Skin of body (tissue), 2 donors: ENCODE results near the gene STAB1. TPM values are rescaled to one million over a fixed set of nuclear protein-coding genes. Genes with fewer than 3 reads are reported as not detected.
A peak's percentile ranks its signal among the peaks of the same experiment; 100 is the strongest.
"Not testable (repeated sequence)": the region's sequence is repeated elsewhere in the genome, so short reads cannot be mapped to it uniquely, and the experiment has no call there.

Experiments used
- DNase-seq: peaks from one replicate; lab custom pipeline; 2025; lab: John Stamatoyannopoulos, UW
- total RNA-seq: library from RNA; depleted of rRNA; stranded (reverse); fragments of >200 nt; gene quantifications from one replicate; pipeline ENCODE4 v1.2.3, GENCODE V29; 2014

The STAB1 gene
- total RNA-seq, 1 donor from 2014 or later, result 42.4 TPM

DNA sequence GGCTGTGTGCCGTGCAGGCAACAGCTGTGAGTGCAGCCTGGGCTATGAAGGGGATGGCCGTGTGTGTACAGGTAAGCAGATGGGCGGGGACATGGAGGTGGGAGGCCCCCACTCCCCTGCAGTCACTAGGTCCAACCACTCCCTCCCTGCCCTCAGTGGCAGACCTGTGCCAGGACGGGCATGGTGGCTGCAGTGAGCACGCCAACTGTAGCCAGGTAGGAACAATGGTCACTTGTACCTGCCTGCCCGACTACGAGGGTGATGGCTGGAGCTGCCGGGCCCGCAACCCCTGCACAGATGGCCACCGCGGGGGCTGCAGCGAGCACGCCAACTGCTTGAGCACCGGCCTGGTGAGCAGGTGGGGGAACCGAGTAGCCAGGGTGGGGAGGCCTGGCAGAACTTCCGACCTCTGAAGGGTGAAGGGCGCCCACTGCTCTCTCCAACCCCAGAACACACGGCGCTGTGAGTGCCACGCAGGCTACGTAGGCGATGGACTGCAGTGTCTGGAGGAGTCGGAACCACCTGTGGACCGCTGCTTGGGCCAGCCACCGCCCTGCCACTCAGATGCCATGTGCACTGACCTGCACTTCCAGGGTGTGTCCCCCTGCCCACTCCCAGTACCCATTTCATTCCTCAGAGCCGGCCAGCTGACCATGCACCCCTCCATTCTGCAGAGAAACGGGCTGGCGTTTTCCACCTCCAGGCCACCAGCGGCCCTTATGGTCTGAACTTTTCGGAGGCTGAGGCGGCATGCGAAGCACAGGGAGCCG, 26.9 kb downstream of the STAB1 start:
- DNase-seq, result no peak

DNA sequence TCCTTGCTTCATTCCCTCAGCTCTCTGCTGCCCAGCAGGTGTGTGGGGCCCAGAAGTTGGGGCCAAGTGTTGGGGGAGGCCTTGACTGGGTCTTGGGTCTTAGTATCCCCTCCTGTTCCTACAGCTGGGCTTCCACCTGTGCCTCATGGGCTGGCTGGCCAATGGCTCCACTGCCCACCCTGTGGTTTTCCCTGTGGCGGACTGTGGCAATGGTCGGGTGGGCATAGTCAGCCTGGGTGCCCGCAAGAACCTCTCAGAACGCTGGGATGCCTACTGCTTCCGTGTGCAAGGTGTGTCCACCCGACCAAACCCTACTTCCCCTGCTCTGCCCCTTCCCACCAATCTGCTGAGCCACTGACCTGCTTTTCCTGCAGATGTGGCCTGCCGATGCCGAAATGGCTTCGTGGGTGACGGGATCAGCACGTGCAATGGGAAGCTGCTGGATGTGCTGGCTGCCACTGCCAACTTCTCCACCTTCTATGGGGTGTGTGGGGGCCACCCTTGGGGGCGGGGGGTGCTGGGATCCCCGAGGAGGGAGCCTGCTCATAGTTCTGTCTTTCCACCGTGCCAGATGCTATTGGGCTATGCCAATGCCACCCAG, 27.6 kb downstream of the STAB1 start:
- DNase-seq, result no peak

DNA sequence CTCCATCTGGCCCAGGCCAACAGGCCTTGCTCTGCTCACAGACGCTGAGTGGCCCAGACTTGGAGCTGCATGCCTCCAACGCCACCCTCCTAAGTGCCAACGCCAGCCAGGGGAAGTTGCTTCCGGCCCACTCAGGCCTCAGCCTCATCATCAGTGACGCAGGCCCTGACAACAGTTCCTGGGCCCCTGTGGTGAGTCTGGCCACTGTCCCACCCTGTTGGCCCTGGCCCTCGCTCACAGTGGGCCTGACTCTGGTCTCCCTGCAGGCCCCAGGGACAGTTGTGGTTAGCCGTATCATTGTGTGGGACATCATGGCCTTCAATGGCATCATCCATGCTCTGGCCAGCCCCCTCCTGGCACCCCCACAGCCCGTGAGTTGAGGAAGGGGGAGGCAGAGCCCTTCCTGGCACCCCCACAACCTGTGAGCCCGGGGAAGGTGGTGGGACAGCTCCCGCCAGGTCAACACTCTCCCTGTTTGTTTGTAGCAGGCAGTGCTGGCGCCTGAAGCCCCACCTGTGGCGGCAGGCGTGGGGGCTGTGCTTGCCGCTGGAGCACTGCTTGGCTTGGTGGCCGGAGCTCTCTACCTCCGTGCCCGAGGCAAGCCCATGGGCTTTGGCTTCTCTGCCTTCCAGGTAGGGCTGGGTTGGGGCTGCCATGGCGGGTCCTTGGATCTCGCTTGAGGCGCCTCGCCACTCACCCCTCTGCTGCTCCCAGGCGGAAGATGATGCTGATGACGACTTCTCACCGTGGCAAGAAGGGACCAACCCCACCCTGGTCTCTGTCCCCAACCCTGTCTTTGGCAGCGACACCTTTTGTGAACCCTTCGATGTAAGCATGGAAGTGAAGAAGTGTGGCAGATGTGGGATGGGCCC, 28.5 kb downstream of the STAB1 start:
- no peak for DNase-seq

DNA sequence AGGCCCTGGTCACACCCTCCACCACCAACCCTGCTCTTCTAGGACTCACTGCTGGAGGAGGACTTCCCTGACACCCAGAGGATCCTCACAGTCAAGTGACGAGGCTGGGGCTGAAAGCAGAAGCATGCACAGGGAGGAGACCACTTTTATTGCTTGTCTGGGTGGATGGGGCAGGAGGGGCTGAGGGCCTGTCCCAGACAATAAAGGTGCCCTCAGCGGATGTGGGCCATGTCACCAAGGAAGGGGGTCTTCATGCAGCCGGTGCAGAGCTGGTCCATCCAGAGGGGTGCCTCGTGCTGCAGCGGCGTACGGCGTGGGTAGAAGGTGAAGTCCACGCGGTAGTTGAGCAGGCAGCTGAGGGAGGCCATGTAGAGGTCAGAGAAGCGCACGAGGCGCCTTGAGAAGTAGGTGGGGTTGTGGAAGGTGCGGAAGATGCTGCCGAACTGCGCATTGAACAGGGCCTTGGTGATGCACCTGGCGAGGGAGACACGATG, 29.2 kb downstream of the STAB1 start:
- no peak for DNase-seq

DNA sequence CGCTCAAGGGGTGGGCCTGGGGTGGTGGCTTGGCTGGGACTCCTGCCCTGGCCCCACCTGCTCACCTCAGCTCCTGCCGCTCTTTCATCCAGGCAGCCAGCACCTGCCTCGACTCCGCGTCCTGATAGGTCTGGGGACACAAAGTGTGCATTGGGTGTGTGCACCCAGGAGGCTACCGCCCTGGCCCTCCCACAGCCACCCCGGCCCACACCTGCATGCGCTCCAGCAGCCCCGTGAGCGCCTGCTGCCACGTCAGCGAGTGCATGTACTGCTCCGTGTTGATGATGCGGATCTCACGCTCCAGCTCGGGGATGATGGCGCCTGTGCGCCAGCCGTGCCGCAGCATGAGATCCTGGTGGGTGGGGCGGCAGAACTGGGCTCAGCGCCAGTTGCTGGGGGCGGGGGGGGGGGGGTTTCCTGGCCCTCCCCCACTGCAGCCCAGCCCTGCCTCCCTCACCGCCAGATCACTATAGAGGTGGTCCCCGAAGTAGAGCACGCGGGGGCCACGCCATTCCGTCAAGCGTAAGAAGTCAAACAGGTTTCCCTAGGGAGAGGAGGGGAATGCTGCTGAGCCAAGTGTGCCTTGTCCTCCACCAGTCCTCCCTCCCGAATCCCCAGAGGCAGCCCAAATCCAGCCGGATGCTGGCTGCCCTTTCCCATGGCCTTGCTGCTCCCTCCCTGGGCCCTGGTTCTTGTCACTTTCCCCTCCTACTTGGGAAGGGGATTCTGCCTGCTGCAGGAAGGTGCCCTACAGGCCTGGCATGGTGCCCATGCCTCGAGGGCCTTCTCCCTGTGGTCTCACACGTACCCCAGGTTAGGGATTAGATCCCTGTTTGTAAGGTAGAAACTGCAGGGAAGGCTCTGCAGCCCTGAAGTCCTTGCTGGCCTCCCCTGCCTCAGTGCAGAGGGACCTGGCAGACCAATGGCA, 29.9 kb downstream of the STAB1 start:
- DNase-seq, result peak; percentile 62

DNA sequence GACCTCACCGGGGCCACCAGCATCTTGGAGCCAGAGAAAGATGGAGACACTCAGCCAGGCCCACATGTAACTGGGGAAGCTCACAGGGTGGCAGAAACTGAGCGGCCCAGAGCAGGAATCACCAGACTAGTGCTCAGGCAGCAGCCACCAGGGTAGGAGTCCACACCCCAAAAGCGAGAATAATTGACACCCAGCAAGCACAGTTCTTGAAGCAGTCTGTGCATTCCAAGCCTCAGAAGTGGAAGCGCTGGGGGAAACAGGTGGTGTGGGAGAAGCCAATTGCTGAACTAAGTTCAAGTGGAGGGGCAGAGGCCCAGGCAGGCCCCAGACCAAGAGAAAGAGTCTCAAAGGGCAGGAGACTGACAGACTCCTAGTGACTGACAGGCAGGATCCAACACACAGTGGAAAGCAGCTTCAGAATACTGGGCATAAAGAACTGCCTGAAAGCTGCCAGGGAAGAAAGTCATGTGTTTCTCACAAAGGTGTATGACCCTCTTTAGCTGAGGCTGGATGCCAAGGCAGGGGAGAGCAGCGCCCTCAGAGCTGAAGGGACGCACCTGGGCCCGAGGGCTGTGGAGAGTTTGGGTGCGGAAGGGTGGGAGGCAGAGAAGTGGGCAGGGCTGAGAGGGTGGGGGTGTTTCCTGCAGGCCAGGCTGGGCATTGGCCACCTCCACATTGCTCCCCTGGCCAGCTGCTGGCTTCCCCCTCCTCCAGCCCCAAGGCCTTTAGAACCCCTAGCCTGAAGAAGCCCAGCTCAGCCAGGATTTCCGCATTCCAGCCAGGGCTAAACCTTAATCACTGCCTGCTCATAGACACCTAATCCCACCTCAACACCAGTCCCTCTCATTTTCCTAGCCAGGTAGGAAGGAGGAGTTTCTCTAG, 30.8 kb downstream of the STAB1 start:
- no peak for DNase-seq

DNA sequence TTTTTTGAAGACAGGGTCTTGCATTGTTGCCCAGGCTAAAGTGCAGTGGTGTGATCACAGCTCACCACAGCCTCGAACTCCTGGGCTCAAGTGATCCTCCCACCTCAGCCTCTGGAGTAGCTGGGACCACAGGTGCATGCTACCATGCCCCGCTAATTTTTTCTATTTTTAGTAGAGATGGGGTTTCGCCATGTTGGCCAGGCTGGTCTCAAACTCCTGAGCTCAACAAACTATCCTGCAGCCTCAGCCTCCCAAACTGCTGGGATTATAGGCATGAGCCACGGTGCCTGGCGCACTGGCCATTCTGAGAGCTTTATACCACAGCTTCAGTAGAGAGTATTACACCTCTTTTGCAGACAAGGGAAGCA, 31.5 kb downstream of the STAB1 start:
- DNase-seq, result not testable (repeated sequence)

DNA sequence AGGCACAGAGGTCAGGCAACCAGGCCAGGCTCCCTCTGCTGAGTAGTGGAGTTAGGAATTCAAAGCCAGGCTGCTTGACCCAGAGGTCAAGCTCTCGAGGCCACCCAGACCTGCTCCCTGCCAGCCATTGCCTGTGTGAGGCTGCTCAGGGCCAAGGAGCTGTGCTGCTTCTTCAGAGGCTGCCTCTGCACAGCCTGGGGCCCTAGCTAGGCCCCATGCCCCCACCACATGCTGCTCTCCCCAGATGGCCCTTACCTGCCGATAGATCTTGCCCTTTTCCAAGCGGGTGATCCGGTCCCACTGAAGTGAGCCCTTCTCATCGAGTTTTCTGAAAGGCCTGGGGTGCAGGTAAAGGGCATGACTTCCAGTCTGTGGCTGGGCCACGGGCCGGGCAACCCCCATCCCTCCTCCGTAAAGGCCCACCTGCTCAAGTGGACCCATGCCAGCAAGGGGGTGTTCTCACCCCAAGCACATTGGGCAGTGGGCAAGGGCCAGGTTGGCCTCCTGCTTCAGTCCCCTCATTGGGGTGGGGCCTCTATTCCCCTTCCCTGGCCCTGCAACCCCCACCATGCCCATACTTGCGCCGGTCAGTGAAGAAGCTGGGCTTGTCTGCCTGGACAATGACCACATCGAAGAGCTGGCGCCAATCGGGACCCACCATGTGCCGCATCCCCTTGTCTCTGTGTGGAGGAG, 32.0 kb downstream of the STAB1 start:
- DNase-seq, result no peak

DNA sequence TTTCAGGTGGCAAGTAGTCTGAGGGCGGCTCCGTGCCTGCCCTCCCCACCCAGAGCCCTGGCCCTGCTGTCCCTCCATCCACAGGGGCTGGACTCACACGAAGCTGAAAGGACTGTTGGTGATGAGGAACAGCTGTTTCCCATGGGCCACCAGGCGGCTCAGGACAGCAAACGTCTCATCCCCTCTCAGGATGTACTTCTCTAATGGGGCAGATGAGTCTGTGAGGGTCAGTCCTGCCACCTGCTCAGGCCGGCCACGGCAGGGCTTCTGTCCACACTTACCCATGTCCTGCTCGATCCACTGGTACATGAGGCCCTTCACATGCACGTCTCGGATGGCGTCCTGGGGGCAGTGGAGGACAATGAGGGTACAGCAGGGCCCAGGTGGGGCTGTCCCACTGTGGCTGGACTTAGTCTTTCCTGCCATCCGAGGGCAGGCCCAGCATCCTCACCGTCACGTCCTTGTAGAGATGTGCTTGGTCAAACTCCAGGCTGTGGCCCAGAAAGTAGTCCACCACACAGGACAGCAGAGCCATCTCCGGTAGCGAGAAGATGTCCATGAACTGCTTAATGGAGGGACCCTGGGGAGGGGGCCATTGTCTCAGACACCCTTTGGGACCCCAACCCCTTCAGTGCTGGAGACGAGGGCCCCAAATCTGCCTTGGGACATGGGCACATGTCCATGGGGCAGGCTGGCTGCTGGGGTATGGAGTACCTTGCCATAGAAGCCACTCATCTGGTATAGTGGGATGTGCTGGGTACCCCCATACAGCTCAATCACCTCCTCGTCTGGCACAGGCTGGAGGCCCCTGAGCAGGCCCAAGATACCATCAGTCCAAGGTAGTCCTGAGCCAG, 32.8 kb downstream of the STAB1 start:
- DNase-seq, result no peak

DNA sequence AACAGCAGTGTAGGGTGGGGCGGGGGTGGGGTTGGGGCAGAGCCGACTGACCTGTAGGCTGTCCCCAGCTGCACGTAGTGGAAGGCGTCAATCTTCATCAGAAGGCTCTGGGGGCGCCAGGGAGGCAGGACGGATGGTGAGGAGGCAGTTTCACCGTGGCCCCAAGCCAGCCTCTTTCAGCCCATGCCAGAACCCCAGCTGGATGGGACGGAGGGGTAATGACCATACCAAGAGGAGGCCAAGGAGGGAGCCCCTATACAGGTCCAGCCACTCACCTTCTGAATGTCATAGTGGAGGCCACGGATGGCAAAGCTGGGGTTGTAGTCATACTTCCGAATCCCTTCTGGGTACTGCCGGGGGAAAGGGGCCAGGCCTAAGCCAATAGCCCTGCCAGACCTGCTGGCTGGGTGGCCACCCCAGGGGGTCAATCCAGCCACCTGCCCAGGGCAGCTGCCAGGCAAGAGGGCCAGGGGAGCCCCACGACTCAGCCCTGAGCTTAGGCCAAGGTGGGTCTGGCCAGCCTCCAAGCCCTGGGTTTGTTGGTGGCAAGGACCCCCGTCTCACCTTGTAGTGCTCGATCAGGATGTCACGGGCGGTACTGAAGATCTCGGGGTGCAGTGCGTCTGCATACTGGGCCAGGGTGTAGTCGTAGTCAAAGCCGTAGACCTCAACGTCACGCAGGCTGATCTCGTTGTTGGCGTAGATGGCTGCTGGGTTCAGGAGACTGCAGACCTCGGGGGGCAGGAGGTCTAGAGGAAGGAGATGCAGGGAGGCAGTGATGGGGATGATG, 33.6 kb downstream of the STAB1 start:
- no peak for DNase-seq

DNA sequence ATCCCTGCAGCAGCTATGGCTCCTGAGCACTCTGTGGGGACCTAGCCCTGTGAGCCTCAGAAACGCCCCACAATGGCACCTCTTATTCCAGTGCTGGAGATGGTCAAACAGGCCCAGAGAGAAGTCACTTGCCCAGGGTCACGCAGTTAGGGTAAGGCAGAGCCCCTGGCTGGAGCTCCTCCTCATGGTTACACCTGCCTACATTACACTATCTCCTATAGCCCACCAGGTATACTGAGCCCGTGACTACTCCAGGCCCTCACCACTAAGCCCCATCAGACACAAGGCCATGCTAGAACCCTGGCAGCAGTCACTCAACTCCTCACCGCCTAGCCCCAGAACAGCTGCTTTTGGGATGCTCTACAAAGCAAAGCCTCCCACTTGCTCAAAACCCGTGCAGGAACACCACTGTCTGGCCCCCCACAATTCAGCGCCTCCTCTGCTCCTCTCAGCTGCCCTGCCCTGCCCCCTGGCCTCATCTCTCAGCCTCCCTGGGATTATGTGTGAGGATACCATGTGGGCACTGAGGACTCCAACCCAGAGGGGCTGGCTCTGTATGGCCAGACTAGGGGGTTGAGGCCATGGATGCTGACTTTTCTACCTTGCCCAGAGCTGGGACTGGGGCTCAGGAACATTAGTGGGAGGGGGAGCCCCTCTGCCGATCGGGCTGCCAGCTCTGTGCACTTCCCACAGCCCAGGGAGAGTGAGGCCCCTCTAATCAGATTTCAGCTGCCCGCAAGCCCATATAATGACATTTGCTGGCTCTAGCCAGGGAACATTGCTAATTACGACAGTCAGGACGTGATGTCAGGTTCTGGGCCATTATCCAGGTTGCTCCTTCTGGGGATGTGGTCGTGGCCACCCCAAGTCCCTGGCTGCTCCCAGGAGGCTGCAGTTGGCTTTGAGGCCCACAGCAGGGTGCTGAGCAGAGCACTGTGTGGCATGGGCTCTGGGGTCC, 34.5 kb downstream of the STAB1 start:
- no peak for DNase-seq

DNA sequence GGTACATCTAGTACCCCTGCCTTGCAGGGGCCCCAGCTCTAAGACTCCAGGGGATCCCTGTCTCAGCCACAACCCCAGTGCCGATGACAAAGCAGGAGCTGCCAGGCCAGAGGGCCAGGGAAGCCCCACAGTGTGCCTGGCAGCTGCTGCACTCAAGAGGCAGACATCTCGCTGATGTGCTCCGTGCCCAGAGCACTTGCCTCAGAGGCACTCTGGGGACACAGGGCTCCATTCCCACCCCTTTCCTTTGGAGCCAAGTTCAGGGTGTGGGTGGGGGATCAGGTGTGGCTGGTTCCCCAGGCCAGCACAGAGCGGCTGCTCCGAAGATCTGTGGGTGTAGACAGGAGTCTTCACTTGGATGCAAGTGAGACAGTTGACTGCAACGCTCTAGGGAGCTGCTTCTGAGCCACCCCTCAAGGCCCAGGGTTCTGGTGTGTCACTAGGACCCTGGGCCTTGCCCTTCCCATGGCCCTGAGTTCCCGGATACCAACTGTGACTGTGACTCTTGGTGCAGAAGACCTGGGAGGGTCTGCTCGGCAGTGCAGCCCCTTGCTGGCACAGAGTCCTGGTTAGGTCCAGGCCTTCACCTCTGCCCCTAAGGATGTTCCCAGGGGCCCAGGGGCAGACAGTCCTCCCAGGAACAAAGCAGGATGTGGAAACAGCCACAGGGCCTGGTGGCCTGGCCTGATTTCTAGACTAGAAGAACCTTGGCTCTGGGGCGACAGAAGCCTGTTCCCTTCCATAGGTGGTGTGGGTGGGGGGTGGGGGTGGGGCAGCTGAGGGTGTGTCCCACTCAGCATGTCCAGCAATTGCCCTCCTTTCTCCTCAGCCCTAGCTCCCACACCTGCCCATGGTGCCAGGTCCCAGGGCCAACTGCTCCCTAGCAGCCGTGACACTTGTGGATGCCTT, 36.0 kb downstream of the STAB1 start:
- DNase-seq, result no peak

DNA sequence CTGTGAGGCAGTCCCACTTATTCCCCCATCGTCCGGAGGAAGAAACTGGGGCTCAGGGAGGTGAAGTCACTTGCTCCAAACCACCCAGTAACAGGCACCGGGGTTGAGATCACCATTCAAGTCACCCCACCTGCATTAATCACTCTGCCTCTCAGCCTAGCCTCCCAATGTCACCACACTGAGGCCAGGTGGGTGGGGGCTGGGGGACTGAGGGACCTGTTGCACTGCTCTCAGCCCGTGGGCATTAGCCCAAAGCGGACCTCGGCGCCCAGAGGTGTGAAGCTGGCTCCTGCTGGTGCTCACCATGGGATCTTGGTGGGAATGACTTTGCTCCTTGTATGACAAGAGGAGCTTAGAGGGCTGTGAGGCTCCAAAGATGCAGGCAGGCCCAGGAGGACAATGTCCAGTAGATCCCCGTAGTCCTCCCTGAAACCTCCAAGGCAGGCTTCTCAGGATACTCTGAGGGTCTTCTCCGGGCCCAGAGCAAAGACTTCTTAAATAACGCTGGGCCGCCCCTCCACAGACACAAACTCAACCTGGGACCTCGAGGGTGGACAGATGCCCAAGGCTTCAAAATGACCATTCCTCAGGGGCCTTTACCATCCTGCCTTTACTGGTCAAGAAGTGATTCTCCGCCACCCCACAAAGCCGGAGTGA, 36.9 kb downstream of the STAB1 start:
- DNase-seq, result no peak

DNA sequence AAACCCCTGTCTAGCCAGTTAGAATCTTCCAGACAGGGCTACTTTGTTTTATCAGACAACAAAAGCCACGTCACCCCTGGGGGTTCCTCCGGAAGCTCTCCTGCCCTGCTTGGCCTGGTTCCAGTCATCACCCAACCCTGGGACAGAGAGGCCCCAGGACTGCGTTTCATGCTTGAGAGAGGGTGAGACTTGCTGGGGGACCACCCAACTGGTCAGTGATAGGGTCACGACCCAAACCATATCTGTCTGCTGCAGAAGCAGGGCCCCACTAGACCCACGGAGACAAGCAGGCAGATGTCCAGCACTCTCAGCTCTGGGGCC, 37.3 kb downstream of the STAB1 start:
- DNase-seq, result no peak
